C4-2B (cell line): ENCODE results near the gene PRKAG2.

ENCODE experiments used
- H3K27ac ChIP-seq: fragments of 450-650 bp; 2 replicates; pipeline ENCODE4 v1.5.1; 2017
- CTCF ChIP-seq: fragments of 450-650 bp; conservative IDR thresholded peaks from 2 replicates; pipeline ENCODE4 v1.5.1; 2017; ENCODE audit warnings: mild to moderate bottlenecking
- ZFX ChIP-seq: fragments of 450-650 bp; IDR thresholded peaks from 2 replicates; pipeline ENCODE4 v1.6.1; 2017

The PRKAG2 gene

GRCh38 chr7:151732292-151732691, 144.6 kb downstream of the PRKAG2 start:
- TF ChIP-seq ZFX = no peak
- TF ChIP-seq CTCF = no peak
- no peak overlapping the region for H3K27ac ChIP-seq

GRCh38 chr7:151731022-151731441, 145.9 kb downstream of the PRKAG2 start:
- no peak for TF ChIP-seq ZFX
- no peak for TF ChIP-seq CTCF
- H3K27ac ChIP-seq = no peak overlapping the region

- TF ChIP-seq ZFX = no peak
- TF ChIP-seq CTCF = no peak
- H3K27ac ChIP-seq = no peak overlapping the region
Measured at GRCh38 chr7:151730591-151730990, 146.3 kb downstream of the PRKAG2 start.

GRCh38 chr7:151729521-151729921, 147.4 kb downstream of the PRKAG2 start:
- H3K27ac ChIP-seq = no peak overlapping the region
- TF ChIP-seq ZFX (no peak), CTCF (no peak)

- H3K27ac ChIP-seq = no peak overlapping the region
- TF ChIP-seq CTCF (no peak), ZFX (no peak)
Measured at GRCh38 chr7:151728746-151729145, 148.2 kb downstream of the PRKAG2 start.

- no peak for TF ChIP-seq CTCF
- TF ChIP-seq ZFX = no peak
- no peak overlapping the region for H3K27ac ChIP-seq
Measured at GRCh38 chr7:151728286-151728660, 148.6 kb downstream of the PRKAG2 start.

- no peak overlapping the region for H3K27ac ChIP-seq
- TF ChIP-seq ZFX = no peak
- no peak for TF ChIP-seq CTCF
Measured at GRCh38 chr7:151727579-151728285, 149.2 kb downstream of the PRKAG2 start.
